Measurements from ENCODE around the gene CD99. TPM values are rescaled to one million over a fixed set of nuclear protein-coding genes. Genes with fewer than 3 reads are reported as not detected.

The CD99 gene
- polyA plus RNA-seq, 1 of the 3 experiments (the other 2 are of a cell fraction), result 346 TPM

DNA sequence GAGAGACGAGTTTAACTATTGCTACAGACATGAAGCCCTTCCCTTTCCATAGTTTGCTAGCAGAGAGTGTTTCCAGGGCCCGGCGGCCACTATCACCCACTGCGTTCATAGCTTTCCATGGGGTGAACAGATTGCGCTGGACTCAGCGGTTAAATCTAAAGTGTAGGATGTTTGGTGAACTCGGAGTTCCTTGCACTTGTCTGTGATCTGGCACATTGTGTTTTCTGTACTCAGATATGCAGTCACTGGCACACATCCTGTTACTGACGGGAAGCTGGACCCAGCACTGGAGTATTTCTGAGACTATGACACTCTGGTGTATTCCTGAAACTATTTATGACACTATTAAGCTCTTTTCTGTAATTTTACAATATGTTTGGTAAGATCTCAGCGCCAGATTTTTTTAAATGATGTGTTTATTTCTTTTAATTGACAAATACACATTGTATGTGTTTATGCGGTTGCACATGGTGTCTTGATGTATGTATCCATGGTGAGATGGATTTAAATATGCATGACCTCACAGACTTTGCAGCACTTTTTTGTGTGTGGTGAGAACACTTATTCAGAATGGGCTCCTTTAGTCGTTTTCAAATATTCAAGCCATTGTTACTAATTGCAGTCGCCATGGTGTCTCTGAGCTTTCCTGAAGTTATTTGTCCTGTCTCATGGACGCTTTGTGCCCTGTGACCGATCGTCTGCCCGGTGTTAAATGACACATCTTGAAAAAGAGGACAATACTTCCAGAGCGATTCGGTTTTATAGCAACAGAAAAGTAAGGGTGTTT lies 14.1 kb downstream of the CD99 start (continued):
- TF ChIP-seq, protein P1, sequence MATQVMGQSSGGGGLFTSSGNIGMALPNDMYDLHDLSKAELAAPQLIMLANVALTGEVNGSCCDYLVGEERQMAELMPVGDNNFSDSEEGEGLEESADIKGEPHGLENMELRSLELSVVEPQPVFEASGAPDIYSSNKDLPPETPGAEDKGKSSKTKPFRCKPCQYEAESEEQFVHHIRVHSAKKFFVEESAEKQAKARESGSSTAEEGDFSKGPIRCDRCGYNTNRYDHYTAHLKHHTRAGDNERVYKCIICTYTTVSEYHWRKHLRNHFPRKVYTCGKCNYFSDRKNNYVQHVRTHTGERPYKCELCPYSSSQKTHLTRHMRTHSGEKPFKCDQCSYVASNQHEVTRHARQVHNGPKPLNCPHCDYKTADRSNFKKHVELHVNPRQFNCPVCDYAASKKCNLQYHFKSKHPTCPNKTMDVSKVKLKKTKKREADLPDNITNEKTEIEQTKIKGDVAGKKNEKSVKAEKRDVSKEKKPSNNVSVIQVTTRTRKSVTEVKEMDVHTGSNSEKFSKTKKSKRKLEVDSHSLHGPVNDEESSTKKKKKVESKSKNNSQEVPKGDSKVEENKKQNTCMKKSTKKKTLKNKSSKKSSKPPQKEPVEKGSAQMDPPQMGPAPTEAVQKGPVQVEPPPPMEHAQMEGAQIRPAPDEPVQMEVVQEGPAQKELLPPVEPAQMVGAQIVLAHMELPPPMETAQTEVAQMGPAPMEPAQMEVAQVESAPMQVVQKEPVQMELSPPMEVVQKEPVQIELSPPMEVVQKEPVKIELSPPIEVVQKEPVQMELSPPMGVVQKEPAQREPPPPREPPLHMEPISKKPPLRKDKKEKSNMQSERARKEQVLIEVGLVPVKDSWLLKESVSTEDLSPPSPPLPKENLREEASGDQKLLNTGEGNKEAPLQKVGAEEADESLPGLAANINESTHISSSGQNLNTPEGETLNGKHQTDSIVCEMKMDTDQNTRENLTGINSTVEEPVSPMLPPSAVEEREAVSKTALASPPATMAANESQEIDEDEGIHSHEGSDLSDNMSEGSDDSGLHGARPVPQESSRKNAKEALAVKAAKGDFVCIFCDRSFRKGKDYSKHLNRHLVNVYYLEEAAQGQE (IDR thresholded peaks at IDR 0.05; ENCODE audit: low read depth, low read length), result no peak
- TF ChIP-seq USF1 (IDR thresholded peaks at IDR 0.05; ENCODE audit: borderline replicate concordance, low read depth) (no peak), ELF1 (IDR thresholded peaks at IDR 0.05) (no peak)

DNA sequence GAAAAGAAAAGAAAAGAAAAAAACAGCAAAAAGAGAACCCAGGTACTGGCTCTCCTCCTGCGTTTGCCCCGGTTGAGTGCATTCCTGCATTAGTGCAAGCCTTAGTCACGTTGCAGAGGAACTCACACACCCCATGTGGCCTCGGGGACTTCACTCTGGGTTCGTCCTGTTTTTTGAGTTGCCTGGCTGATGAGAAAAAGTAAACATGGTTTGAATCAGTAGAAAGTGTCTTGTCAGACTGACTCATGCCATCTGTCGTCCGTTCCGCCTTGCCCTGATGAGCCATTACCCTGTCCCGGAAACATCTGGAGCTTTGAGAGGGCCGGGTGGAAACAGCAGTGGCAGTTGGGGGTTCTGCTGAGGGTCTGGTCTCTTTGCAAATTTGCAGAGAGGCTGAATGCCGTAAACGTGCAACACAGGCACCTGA lies 16.3 kb downstream of the CD99 start:
- H3K9ac ChIP-seq, result peak overlapping the region; percentile 53
- no peak overlapping the region; the same call in 1 of the 2 replicates for H2AFZ ChIP-seq (ENCODE audit: low read depth)
- ChIA-PET POLR2A (no interaction called here), CTCF (no interaction called here)
- H3K36me3 ChIP-seq (replicated peaks in 1 of 2; ENCODE audit: control insufficient read depth in 1 of 2, insufficient read depth in 2 of 2, low read length in 1 of 2), result peaks cover 0 to 8% of the 10 kb centered on the region in 2 experiments
- H3K4me1 ChIP-seq (ENCODE audit: control insufficient read depth in 1 of 2, insufficient read depth in 2 of 2, low read depth in 1 of 2, low read length in 1 of 2), result peaks cover 5 to 49% of the 10 kb centered on the region in 2 experiments; a peak in 3 of 4 replicates
- TF ChIP-seq ELF1 (IDR thresholded peaks at IDR 0.05) (no peak), RAD21 (IDR thresholded peaks at IDR 0.05; ENCODE audit: low read length) (peak; percentile 28; the same call in 1 of the 2 replicates), TCF12 (IDR thresholded peaks at IDR 0.05) (peak; percentile 95), MXI1 (IDR thresholded peaks at IDR 0.05; ENCODE audit: low read depth, low read length) (peak; percentile 74), SIN3A (IDR thresholded peaks at IDR 0.05; ENCODE audit: borderline replicate concordance, low read depth, low read length) (peak; percentile 59; the same call in 1 of the 2 replicates), RXRA (IDR thresholded peaks at IDR 0.05; ENCODE audit: borderline replicate concordance, low read depth) (no peak), PBX3 (IDR thresholded peaks at IDR 0.05) (peak; percentile 78), ZBTB33 (IDR thresholded peaks at IDR 0.05; ENCODE audit: borderline replicate concordance, low read depth) (0 out of 2 replicates have a peak, but pooled peaks have one; percentile 17), EP300 (IDR thresholded peaks at IDR 0.05; ENCODE audit: borderline replicate concordance in 1 of 2, low read depth in 1 of 2, low read length in 1 of 2) (peak; percentile 49 to 62; a peak in 2 of 4 replicates), NFIC (IDR thresholded peaks at IDR 0.05; ENCODE audit: borderline replicate concordance) (no peak), FOXJ3 (CRISPR knock-in tag; IDR thresholded peaks at IDR 0.05) (0 out of 2 replicates have a peak, but pooled peaks have one; percentile 34), JUND (IDR thresholded peaks at IDR 0.05) (peak; percentile 51; the same call in 1 of the 2 replicates), FOSL2 (IDR thresholded peaks at IDR 0.05; ENCODE audit: borderline replicate concordance, low read depth) (peak; percentile 56; the same call in 1 of the 2 replicates), GATA2 (CRISPR knock-in tag; IDR thresholded peaks at IDR 0.05) (no peak), POLR2AphosphoS5 (IDR thresholded peaks at IDR 0.05; ENCODE audit: low read depth, low read length) (peak; percentile 44; the same call in 1 of the 2 replicates), TEAD4 (IDR thresholded peaks at IDR 0.05; ENCODE audit: borderline replicate concordance, insufficient read depth) (no peak), GABPA (IDR thresholded peaks at IDR 0.05; ENCODE audit: low read depth) (no peak)
- TF ChIP-seq, protein P2, sequence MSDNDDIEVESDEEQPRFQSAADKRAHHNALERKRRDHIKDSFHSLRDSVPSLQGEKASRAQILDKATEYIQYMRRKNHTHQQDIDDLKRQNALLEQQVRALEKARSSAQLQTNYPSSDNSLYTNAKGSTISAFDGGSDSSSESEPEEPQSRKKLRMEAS (IDR thresholded peaks at IDR 0.05; ENCODE audit: low read depth), result peak; percentile 53; the same call in 1 of the 2 replicates
- peaks cover 35% of the 10 kb centered on the region for H4K20me1 ChIP-seq (ENCODE audit: insufficient read depth)
- no peaks in the 10 kb centered on the region for H3K9me2 ChIP-seq
- no peaks in the 10 kb centered on the region for H3K9me3 ChIP-seq
- WGBS (ENCODE audit: low lambda C conversion rate), result 2% methylated on average over 10 of the region's 12 CpGs
- H3K27me3 ChIP-seq (ENCODE audit: insufficient read depth), result peaks cover 5% of the 10 kb centered on the region; the same call in 1 of the 2 replicates
- H3F3A ChIP-seq (replicated peaks; ENCODE audit: insufficient read depth), result peaks cover 42% of the 10 kb centered on the region
- DNase-seq, result peak; percentile 67
- peaks cover 72% of the 10 kb centered on the region for H3K79me2 ChIP-seq (ENCODE audit: insufficient read depth)
- H3K4me3 ChIP-seq (ENCODE audit: low read depth in 2 of 2, low read length in 1 of 2), result no peak overlapping the region
- H3K4me2 ChIP-seq, result peak overlapping the region; percentile 78
- H3K27ac ChIP-seq (ENCODE audit: low read depth in 2 of 2, low read length in 1 of 2), result peak overlapping the region in 1 of 2 experiments; percentile 90; a peak in 3 of 4 replicates
